ENCODE results near the gene SRGAP3. TPM values are rescaled to one million over a fixed set of nuclear protein-coding genes. Genes with fewer than 3 reads are reported as not detected.
A peak's percentile ranks its signal among the peaks of the same experiment; 100 is the strongest.

SRGAP3 gene
- total and polyA plus RNA-seq, 3 donors from 2014 or later, result 16.5 to 65.9 (median 58.5) TPM

- DNase-seq, result peak; percentile 71
- intact Hi-C loops (cut with DNase I; ENCODE audit: low total_unique reads), result no loop called here
Measured at GRCh38 chr3:9019259-9019961, 230.0 kb downstream of the SRGAP3 start.

GRCh38 chr3:9015250-9015649 lies 234.2 kb downstream of the SRGAP3 start:
- intact Hi-C loops (cut with DNase I; ENCODE audit: low total_unique reads), result no loop called here
- Histone ChIP-seq H3K27ac (no peak overlapping the region), H3K27me3 (no peaks in the 10 kb centered on the region), H3K9me3 (no peaks in the 10 kb centered on the region), H3K36me3 (ENCODE audit: low read depth, missing control alignments) (no peaks in the 10 kb centered on the region), H3K4me3 (no peak overlapping the region), H3K4me1 (peaks cover 3% of the 10 kb centered on the region)
- DNase-seq, result no peak
- TF ChIP-seq CTCF (IDR thresholded peaks at IDR 0.05), result no peak
- TF ChIP-seq POLR2A (IDR thresholded peaks at IDR 0.05), result no peak
- WGBS, 2 donors, result 85 to 89% methylated on average over 7 of the region's 7 CpGs

More at GRCh38 chr3:9019259-9019961, 230.0 kb downstream of the SRGAP3 start:
- Histone ChIP-seq H3K27me3 (no peaks in the 10 kb centered on the region), H3K4me3 (no peak overlapping the region), H3K9me3 (no peaks in the 10 kb centered on the region), H3K36me3 (ENCODE audit: low read depth, missing control alignments) (no peaks in the 10 kb centered on the region), H3K4me1 (peaks cover 3% of the 10 kb centered on the region), H3K27ac (peak overlapping the region in 1 of 2 donors; percentile 10)
- 60 to 72% methylated on average over 5 of the region's 5 CpGs for WGBS, 2 donors
- TF ChIP-seq POLR2A (IDR thresholded peaks at IDR 0.05) (no peak), CTCF (IDR thresholded peaks at IDR 0.05) (no peak)

- intact Hi-C loops (cut with DNase I; ENCODE audit: low total_unique reads), result no loop called here
- WGBS, 2 donors, result 75% methylated on average over 13 to 15 of the region's 15 CpGs
- H3K27ac ChIP-seq, result no peak overlapping the region
Measured at GRCh38 chr3:9013782-9014563, 235.5 kb downstream of the SRGAP3 start.

GRCh38 chr3:9012521-9012920 lies 236.9 kb downstream of the SRGAP3 start:
- Histone ChIP-seq H3K27ac (no peak overlapping the region), H3K4me1 (no peaks in the 10 kb centered on the region), H3K27me3 (no peaks in the 10 kb centered on the region), H3K9me3 (no peaks in the 10 kb centered on the region), H3K36me3 (ENCODE audit: low read depth, missing control alignments) (no peaks in the 10 kb centered on the region), H3K4me3 (no peak overlapping the region)
- TF ChIP-seq CTCF (IDR thresholded peaks at IDR 0.05) (no peak), POLR2A (IDR thresholded peaks at IDR 0.05) (no peak)
- 94 to 96% methylated on average over 2 of the region's 2 CpGs for WGBS, 2 donors
- DNase-seq, result no peak
- intact Hi-C loops (cut with DNase I; ENCODE audit: low total_unique reads), result no loop called here

More at GRCh38 chr3:9013782-9014563, 235.5 kb downstream of the SRGAP3 start:
- Histone ChIP-seq H3K4me3 (no peak overlapping the region), H3K9me3 (no peaks in the 10 kb centered on the region), H3K27me3 (no peaks in the 10 kb centered on the region), H3K4me1 (peaks cover 3% of the 10 kb centered on the region), H3K36me3 (ENCODE audit: low read depth, missing control alignments) (no peaks in the 10 kb centered on the region)
- peak; percentile 66 for DNase-seq
- TF ChIP-seq CTCF (IDR thresholded peaks at IDR 0.05) (no peak), POLR2A (IDR thresholded peaks at IDR 0.05) (no peak)

All from testis (tissue), 3 donors.